ENCODE data around the gene TMEM167A.

TMEM167A gene

GRCh38 chr5:83035373-83036100 is 41.7 kb downstream of the TMEM167A start:
- DNase-seq (ENCODE audit: low read depth), result no peak

- DNase-seq (ENCODE audit: low read depth), result no peak
These were observed 42.5 kb downstream of the TMEM167A start for GRCh38 chr5:83034528-83035207.

GRCh38 chr5:83034036-83034435 is 43.2 kb downstream of the TMEM167A start:
- DNase-seq (ENCODE audit: low read depth), result no peak

GRCh38 chr5:83031381-83031780 is 45.8 kb downstream of the TMEM167A start:
- DNase-seq (ENCODE audit: low read depth), result no peak

GRCh38 chr5:83029912-83030311 is 47.3 kb downstream of the TMEM167A start:
- no peak for DNase-seq (ENCODE audit: low read depth)

- no peak for DNase-seq (ENCODE audit: low read depth)
These were observed 50.1 kb downstream of the TMEM167A start for GRCh38 chr5:83026930-83027687.

- no peak for DNase-seq (ENCODE audit: low read depth)
These were observed 50.7 kb downstream of the TMEM167A start for GRCh38 chr5:83026516-83026915.

GRCh38 chr5:83025690-83026478 is 51.3 kb downstream of the TMEM167A start:
- DNase-seq (ENCODE audit: low read depth), result no peak

- no peak for DNase-seq (ENCODE audit: low read depth)
These were observed 54.9 kb downstream of the TMEM167A start for GRCh38 chr5:83022334-83022733.

GRCh38 chr5:83015676-83016075 is 61.5 kb downstream of the TMEM167A start:
- no peak for DNase-seq (ENCODE audit: low read depth)

- DNase-seq (ENCODE audit: low read depth), result no peak
These were observed 65.2 kb downstream of the TMEM167A start for GRCh38 chr5:83011985-83012384.

- no peak for DNase-seq (ENCODE audit: low read depth)
These were observed 67.8 kb downstream of the TMEM167A start for GRCh38 chr5:83009408-83009807.

- DNase-seq (ENCODE audit: low read depth), result no peak
These were observed 69.4 kb downstream of the TMEM167A start for GRCh38 chr5:83007755-83008154.

GRCh38 chr5:83006683-83007283 is 70.4 kb downstream of the TMEM167A start:
- DNase-seq (ENCODE audit: low read depth), result no peak

- DNase-seq (ENCODE audit: low read depth), result no peak
These were observed 73.4 kb downstream of the TMEM167A start for GRCh38 chr5:83003791-83004190.
